Measurements from ENCODE around the gene CASK.

GRCh38 chrX:41502004-41502403 is 421.4 kb downstream of the CASK start:
- TF ChIP-seq CTCF (IDR thresholded peaks at IDR 0.05) (no peak), POLR2A (IDR thresholded peaks at IDR 0.05) (no peak)
